8988T (cell line): Measurements from ENCODE around the gene NAT8L.

ENCODE experiments used
- DNase-seq: peaks from one replicate; pipeline ENCODE4 v3.0.0; 2011

Gene NAT8L

DNA sequence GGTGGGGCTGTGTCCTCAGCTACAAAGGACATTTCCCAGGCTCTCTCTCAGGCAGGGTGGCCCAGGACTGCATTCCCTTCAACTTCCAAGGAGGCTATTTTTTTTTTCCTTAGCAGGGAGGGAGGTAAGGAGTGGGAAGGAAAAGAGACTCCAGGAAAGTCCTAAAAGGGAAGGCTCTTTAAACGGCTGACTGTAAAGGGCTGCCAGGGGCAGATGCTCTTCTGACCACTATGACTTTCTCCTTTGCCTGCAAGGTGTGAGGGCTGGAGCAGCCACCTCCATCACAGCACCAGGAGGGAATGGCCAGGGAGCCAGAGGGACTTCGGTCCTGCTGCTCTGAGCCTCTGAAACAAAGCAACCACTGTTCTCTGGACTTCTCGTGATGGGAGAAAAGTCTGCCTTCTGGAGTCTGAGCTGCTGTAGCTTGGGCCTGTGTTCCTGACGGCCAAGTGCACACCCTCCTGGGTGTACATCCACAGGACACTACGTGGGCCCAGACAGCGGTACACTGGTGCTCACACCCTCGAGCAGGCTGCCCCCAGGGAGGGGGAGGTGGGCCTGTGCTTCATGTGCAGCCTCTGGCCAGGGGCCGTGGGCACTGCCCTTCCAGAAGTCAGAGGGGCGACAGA is 17.9 kb downstream of the NAT8L start:
- DNase-seq, result no peak

DNA sequence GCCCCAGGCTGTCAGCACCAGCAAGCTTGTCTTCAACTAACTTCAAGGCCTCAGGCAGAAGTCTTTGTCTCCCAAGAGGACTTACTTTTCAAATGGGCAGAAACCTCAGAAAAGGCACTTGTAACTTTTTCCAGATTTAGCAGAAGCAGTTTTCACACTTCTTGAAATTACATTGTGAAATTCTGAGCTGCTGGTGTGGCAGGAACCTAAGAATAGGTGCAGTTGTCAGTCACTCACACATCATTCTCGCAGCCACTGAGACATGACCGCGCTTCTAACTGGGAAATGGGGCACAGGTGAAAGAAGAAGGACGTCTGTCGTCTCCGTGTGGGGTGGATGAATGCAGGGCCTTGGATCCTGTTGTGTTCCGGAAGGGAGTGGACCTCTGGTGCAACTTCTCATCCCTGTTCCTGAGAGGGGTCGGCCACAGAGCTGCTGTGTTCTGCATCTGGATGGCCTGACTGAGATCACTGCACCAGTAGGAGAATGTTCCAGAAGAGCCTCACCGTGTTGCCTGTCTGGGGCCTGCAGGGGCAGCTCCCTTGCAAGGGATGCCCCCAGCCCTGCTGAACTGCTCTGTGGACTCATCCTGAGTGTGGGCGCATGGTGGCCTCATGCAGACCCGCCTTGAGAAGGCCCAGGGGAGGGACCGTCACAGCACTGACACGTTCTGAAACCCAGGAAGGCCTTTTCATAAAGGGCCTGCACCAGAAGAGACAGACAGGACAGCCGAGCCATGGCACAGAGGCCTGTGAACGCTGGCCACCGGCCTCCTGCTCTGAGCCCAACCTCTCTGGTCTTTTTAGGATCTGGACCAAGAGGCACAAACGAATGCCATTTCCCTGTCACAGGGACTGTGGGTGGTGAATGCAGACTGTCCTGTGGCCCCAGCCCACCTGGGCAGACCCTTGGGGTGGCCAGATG is 18.7 kb downstream of the NAT8L start:
- DNase-seq, result no peak

GRCh38 chr4:2078584-2078983 is 19.5 kb downstream of the NAT8L start:
- no peak for DNase-seq

GRCh38 chr4:2079006-2079405 is 19.9 kb downstream of the NAT8L start:
- DNase-seq, result no peak

GRCh38 chr4:2079926-2080325 is 20.8 kb downstream of the NAT8L start:
- DNase-seq, result no peak

- DNase-seq, result no peak
Observed at GRCh38 chr4:2080429-2081300, 21.5 kb downstream of the NAT8L start.

- DNase-seq, result no peak
Observed at GRCh38 chr4:2081540-2081939, 22.4 kb downstream of the NAT8L start.

DNA sequence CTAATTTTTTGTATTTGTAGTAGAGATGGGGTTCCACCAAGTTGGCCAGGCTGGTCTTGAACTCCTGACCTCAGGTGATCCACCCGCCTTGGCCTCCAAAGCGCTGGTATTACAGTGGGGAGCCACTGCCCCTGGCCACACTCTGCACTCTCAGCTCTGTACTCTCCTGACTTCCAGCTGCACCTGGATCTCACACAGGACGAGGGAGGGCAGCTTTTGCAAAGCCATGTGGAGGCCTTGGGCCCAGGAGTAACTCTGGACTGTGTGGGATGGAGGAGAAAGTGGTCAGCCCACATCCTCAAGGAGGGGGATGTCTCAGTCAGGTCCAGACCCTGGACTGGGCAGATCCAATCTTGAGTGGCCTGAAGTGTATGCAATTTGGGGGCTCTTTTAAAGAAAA is 23.0 kb downstream of the NAT8L start:
- DNase-seq, result no peak

DNA sequence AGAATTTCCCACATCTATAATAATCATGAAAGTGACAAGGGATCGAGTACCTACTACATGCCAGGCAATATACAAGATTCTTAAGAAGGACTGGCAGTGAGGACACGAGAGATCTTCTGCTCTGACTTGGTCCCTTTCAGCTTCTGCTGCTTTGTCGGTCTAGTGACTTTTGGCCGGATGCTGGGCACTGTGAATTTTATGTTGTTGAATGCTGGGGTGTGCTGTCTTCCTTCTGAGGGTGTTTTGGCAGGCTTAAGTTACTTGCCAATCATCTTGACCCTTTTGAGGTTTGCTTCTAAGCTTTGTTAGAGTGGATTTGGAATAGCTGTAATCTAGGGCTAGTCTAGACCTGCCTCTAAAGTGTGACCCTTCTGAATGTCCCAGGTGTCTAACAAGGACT is 23.5 kb downstream of the NAT8L start:
- no peak for DNase-seq

DNA sequence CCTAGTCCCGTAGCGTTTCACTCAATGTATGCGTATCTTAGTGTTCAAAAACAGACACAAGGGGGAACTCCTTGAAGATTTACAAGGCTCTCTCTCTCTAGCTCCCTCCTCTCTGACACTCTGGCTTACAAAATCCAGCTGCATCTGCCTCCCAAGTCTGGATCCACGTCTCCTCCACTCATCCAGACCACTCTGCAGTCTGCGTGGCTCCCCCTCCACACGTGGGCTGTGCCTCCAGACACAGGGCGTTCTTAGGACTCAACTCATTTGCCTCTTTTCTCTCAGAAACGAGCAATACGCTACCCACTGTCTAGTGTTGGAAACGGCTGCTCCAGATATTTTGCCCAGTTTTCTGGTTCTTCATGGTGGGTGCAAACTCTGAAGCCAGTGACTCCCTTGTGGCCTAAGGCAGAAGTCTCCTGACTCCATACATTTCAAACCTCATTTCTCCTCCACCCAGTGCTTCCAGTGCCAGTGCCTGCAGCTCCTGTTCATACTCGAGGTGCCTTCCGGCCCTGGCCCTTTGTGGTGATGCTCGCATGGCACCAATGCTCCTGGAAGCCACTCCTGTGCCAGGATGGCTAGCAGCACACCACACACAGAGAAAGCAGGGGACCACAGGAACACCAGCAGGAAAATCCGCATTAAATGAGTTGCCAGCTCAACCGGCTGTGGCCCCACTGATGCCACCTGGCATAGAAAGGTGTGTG is 24.1 kb downstream of the NAT8L start:
- no peak for DNase-seq

GRCh38 chr4:2083826-2084160 is 24.7 kb downstream of the NAT8L start:
- no peak for DNase-seq

- no peak for DNase-seq
Observed at GRCh38 chr4:2084316-2084715, 25.2 kb downstream of the NAT8L start.

- no peak for DNase-seq
Observed at GRCh38 chr4:2085496-2085901, 26.4 kb downstream of the NAT8L start.

DNA sequence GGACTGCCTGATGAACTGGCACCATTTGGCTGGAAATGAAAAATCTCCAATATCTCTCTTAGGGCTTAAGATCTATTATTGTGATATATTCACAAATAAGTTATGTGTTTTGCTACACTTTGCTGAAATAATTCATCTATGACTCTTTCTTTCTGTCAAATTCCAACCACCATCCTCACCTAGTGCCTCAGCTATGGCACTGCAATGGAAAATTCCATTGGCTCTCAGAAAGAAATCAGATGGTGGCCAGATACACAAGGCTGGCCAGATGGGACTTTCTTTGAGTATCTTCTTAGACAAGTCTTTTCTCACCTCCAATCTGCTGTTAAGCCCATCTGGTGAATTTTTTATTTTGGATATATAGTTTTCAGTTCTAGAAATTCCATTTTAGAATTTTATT is 28.0 kb downstream of the NAT8L start:
- DNase-seq, result no peak

DNA sequence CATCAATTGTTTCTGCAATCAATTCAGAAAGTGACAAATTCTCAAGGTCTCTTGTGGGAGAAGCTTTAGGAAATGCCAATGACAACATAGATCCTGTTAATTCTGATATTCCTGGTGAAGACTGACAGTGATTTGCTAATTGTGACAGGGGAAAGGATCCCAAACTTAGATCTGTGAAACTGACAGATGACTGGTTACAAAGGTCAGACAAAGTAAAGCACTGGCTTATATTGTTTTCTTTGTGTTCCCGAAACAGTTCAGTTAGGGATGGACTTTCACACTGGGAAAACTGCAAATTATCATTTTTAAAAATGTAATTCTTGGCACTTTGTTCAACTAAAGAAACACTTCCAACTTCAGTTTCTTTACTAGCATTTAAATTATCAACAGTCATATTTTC is 30.1 kb downstream of the NAT8L start:
- DNase-seq, result no peak

DNA sequence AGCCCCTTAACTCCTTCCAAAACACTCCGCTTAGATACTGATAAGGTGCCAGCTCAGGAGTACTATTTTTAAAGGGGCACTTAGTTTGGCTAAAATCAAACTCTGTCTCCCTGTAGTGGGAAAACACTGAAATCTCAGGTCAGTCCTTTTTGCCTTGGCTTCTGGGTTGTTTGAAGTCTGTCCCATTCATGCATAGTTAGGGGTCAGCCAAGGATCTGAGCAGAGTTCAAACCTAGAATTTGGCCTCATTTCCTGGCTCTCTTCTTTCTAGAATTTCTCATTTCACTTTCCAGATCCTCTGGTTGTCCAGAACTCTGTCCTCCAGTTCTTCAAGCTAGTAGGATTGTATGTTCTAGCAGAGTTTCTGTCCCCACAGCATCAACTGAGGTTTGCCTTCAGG is 31.5 kb downstream of the NAT8L start:
- no peak for DNase-seq

DNA sequence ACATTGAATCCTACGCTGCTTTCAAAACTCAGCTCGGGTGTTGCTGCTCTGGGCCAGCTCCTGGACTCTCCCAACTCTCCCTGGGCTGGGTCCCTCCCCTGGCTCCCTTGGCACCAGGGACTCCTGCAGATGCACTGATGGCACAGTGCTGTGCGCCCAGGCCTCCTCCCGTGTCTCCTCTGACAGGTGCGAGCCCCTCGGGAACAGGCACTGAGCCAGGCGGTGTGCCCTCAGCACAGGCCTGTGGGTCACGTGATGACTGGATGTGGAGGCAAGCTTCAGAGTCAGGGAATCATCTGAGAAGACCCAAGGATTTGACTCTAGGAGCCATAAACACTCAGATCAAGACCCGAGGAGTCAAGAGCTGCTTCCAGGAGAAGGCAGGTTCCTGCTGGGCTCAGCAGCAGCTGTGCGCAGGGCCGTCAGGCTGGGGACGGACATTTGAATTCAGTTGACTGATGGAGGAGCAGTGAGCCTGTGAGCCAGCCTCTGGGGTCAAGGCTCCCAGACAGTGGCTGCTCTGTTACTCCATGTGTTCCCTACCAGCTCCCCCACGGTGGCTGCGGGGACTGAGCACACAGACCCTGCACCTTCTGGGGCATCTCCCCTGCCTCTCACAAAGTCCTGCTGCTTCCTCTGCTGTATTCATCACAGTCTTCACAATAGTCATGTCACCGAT is 33.0 kb downstream of the NAT8L start:
- DNase-seq, result no peak

GRCh38 chr4:2092669-2093053 is 33.5 kb downstream of the NAT8L start:
- no peak for DNase-seq

DNA sequence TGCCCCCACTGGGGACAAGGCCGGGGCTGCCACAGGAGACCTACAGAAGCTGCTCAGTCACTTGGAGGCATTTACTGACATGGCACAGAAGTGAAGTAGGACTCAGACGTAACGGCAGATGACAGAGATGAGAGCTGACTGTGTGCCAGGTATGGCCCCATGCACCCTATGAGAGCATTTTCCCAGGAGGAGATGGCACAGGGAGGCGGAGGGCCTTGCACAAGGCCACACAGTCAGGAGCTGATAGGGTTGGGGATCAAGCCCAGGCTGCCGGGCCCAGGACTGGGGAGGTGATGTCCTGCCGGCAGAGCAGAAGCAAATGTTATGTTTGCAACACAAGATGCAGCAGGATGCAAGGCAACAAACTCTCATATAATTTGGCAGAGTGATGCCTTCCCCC is 34.1 kb downstream of the NAT8L start:
- DNase-seq, result no peak

GRCh38 chr4:2094545-2094944 is 35.4 kb downstream of the NAT8L start:
- DNase-seq, result no peak

- DNase-seq, result peak; percentile 75
Observed at GRCh38 chr4:2095236-2096072, 36.3 kb downstream of the NAT8L start.
